Activated CD8-positive, alpha-beta memory T cell treated with anti-CD3 and anti-CD28 coated beads for 24 hours (primary cell): ENCODE measurements around the gene FCRLA.

Source experiments
- DNase-seq: peaks from one replicate; pipeline ENCODE4 v3.0.0-alpha.2; 2020

FCRLA gene

GRCh38 chr1:161733526-161733925 is 26.5 kb downstream of the FCRLA start:
- DNase-seq, result no peak

DNA sequence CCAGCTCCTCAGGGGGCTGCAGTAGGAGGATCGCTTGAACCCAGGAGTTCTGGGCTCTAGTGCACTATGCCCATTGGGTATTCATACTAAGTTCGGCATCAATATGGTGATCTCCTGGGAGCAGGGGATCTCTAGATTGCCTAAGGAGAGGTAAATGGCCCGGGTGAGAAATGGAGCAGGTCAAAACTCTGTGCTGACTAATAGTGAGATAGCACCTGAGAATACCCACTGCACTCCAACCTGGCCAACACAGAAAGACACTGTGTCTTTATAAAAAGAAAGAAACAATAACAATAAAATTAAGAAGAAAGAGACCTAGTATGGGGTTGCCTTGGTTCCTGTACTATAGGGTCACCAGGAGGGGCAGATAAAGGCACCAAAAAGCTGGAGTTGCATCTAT is 28.8 kb downstream of the FCRLA start:
- no peak for DNase-seq

DNA sequence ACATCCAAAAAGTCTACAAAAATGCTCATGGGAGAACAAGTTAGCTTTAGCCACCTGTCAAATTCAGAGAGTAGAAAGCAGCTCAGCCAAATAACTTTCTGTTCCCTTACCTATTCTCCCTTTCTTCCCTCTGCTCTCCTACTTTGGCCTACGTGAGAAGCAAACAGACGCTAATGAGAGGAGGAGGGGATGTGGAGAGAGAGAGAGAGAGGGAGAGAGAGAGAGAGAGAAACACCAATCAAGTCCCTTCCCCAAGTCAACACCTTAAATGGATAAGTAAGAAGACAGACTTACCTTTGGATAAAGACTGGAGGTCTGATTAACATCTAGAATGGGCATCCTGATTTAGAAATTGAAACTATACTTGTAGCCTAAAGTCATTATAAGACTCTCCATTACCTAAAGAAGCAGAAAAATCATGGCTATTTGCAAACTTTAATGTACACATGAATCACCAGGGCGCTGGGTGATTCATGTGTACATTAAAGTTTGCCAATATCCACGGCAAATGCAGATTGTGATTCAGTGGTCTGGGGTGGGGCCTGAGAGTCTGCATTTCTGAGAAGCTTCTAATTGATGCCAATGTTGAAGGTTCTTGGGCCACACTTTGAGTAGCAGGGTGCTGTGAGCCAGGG is 29.4 kb downstream of the FCRLA start:
- no peak for DNase-seq

DNA sequence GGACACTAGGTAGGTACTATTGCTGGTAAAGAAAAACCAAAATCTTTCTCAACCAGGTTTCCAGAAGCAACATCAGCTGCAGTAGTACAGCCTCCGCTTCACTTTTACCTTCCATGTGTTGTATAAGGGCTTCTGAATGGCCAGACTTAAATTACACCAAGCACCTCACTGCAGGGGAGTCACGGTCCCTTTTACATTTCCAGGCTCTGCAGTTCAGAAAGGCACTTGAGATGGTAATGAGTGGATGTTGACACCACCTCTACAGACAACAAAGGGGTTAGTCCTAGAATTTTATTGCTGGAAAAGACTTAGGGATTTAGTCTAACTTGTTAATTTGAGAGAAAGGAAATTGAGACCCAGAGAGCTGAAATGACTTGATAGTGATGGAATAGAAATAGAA is 30.6 kb downstream of the FCRLA start:
- DNase-seq, result no peak

DNA sequence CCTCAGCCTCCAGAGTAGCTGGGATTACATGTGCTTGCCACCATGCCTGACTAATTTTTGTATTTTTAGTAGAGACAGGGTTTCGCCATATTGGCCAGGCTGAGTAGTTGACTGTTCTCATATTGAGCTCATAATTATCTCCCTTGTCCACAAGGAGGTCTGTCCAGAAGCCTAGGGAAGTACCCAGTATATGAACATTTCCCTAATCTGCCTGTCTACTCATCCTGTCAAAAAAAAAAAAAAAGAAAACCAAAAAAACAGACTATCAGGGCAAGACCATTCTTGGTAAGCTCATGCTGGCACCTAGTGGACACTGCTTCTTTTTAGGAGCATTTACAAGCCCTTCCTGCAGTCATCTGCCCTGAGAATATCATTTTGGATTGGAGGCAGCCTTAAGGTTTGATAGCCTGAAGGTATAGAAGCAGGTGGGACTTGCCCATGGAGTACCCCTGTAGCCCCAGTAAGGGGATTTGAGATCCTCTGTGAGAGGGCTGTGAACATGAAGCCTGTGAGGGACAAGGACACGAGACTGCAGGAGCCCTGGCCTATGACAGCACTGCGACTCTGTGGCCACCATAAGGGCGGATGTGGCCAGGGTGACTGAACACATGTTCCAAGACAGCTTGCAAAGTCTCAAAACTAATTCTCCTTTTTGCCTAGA is 31.7 kb downstream of the FCRLA start:
- DNase-seq, result peak; percentile 76

DNA sequence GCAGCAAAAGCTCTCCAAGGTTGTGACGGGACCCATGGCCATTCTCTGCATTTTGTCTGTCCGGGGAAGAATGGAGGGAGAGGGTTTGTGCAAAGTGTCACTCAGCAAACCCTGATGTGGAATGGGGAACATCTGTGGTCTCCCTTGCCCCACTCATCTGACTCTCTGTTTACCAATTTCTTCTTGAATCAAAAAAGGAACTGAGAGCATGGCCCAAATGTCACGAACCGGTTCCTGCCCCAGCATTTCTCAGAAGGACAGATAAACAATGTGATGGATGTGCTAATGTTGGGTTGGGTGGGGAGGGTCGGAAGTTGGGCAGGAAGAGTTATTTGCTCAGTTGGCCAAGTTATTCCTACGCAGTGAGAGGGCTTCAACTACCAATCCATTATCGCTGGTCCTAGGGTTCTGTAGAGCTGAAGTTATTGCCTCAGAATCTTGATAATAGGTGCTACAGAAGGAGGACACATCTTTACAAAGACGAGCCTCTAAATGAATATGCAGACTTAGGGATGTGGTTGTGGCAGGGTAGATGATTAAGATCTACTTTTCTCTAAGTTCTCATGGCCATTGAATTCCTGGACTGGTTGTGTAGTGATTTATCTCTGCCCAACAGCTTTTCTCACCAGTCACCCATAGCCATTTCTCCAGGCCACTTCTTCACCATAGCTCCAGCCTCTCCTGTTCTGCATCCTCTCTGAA is 33.0 kb downstream of the FCRLA start:
- DNase-seq, result no peak

GRCh38 chr1:161740921-161741320 is 33.9 kb downstream of the FCRLA start:
- DNase-seq, result no peak

DNA sequence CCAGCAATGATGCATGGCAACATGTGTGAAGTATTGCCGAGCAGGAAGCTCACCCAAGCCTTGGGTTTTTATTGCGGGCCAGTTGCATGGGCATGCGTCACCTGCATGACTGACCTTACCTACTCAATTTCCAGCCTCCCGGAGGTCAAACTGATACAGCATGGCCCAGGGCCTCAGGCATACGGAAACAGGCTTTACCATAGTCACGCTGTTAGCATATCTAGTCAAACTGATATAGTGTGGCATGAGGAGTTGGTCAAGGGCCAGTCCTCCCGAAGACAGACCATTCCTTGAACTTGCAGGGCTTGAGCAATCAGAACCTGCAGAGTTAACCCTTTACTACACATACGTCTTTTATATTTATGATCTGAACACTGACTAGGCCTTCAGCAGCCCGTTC is 36.2 kb downstream of the FCRLA start:
- no peak for DNase-seq

- no peak for DNase-seq
Measured at GRCh38 chr1:161747801-161748200, 40.8 kb downstream of the FCRLA start.

DNA sequence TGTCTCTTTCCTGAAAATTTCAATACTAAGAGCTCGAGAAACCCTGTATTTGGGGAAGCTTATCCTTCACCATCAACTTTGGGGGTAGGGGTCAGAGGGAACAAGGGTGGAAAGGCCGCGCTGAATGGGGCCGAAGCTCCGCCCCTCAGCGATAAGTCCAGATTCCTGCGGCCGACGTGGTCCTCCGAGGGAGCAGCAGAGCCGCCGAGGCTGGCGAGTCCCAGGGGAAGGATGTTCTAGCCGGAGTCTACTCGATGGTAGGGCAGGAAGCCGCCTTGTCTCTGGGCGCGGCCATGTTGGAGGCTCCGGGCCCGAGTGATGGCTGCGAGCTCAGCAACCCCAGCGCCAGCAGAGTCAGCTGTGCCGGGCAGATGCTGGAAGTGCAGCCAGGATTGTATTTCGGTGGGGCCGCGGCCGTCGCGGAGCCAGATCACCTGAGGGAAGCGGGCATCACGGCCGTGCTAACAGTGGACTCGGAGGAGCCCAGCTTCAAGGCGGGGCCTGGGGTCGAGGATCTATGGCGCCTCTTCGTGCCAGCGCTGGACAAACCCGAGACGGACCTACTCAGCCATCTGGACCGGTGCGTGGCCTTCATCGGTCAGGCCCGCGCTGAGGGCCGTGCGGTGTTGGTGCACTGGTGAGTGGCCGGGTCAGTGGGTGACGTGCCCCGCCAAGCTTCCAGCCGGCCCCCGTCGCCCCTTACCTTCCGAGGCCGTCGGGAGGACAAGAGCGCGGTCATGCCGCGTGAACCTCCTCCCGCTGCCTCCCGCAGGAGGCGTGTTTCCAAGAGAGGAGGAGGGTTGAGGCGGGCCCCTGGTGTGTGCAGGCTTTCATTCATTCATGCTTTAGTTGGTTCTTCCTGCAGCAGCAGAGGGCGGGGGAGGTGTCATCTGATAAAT is 42.7 kb downstream of the FCRLA start, which contains the start of gene DUSP12:
Gene DUSP12, plus strand, starts transcription at position 278 of the 899 bp plus-strand sequence. Its CDS starts 16 bp downstream, at position 294.
- DNase-seq, result peak; percentile 93

DNA sequence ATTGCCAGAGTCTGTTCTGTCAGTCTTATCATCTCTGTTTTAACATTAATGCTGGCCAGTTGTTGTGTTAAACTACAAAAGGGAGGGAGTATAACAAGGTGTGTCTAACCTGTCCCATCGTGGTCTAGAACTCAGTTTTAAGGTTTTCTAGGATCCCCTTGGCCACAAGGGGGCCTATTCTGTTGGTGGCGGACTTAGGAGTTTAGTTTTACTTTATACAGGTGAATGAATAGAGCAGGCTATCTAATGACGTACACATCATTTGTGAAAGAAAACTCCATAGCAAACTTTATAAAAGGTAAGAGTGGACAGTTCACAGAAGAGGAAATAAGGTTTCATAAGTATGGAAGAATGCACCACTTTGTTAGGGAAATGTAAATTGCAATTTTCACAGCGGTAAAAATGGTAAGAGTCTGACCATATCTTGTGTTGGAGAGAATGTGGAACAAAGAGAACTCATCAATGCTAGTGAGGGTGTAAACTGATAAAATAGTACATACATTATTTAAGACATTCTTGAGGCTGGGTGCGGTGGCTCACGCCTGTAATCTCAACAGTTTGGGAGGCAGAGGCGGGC is 56.6 kb downstream of the FCRLA start:
- no peak for DNase-seq
